Measurements from ENCODE around the gene TGIF2.
A peak's percentile ranks its signal among the peaks of the same experiment; 100 is the strongest.

DNA sequence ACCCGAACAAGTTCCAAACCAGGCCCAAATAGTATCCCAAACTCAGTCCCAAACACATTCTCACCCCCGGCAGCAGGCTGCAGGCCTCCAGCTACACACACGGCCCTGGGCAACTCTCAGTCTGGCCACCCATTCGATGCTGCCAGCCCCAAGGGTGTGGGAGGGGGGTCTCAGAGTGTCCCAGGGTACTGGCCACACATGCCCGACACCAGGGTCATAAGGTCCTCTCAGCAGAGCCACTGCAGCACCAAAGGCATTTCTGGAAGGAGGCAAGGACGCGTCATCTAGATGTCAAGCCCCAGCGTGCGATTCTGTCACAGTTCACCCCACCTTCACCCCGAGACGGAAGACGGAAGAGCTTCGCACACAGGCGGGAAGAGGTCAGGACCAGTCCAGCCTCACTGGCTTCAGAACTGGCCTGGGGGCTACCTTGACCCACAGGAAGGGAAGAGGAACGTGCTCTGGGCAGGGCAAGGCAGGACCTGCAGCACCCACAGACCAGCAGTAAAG lies 22.6 kb upstream of the TGIF2 start:
- TF ChIP-seq, protein P1, sequence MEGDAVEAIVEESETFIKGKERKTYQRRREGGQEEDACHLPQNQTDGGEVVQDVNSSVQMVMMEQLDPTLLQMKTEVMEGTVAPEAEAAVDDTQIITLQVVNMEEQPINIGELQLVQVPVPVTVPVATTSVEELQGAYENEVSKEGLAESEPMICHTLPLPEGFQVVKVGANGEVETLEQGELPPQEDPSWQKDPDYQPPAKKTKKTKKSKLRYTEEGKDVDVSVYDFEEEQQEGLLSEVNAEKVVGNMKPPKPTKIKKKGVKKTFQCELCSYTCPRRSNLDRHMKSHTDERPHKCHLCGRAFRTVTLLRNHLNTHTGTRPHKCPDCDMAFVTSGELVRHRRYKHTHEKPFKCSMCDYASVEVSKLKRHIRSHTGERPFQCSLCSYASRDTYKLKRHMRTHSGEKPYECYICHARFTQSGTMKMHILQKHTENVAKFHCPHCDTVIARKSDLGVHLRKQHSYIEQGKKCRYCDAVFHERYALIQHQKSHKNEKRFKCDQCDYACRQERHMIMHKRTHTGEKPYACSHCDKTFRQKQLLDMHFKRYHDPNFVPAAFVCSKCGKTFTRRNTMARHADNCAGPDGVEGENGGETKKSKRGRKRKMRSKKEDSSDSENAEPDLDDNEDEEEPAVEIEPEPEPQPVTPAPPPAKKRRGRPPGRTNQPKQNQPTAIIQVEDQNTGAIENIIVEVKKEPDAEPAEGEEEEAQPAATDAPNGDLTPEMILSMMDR (IDR thresholded peaks at IDR 0.05) = no peak
- peak; percentile 18 to 46 for TF ChIP-seq POLR2A (IDR thresholded peaks at IDR 0.05)

Measured in adrenal gland (tissue), 5 donors.